Activated CD8-positive, alpha-beta T cell treated with anti-CD3 and anti-CD28 coated beads for 36 hours (primary cell): ENCODE measurements around the gene CCNB2. TPM values are rescaled to one million over a fixed set of nuclear protein-coding genes. Genes with fewer than 3 reads are reported as not detected.
"Not testable (repeated sequence)": the region's sequence is repeated elsewhere in the genome, so short reads cannot be mapped to it uniquely, and the experiment has no call there.

ENCODE experiments used
- ATAC-seq: fragments of 200-7000 bp; cut with Tn5 transposase; one replicate; pipeline ENCODE4 v1.10.0; 2021; ENCODE audit warnings: mild to moderate bottlenecking, moderate library complexity
- CTCF ChIA-PET: fragments of 350-600 bp; sonication (Branson Sonifier 250); formaldehyde crosslinking; loops from one replicate; lab custom pipeline; 2021; ENCODE audit warnings: antibody characterized with exemption; lab: Charles Lee
- POLR2A ChIA-PET: fragments of 350-600 bp; sonication (Branson Sonifier 250); formaldehyde crosslinking; loops from one replicate; lab custom pipeline; 2021; ENCODE audit warnings: antibody characterized with exemption; lab: Charles Lee
- DNase-seq: peaks from one replicate; pipeline ENCODE4 v3.0.0-alpha.2; 2020
- H3K27ac Mint-ChIP-seq: one replicate; pipeline ENCODE4 v1.8.0; 2021; ENCODE audit warnings: mild to moderate bottlenecking, mixed read lengths
- H3K27me3 Mint-ChIP-seq: one replicate; pipeline ENCODE4 v1.8.0; 2021; ENCODE audit warnings: mixed read lengths
- H3K36me3 Mint-ChIP-seq: one replicate; pipeline ENCODE4 v1.8.0; 2021; ENCODE audit warnings: low read depth, mixed read lengths
- H3K4me1 Mint-ChIP-seq: one replicate; pipeline ENCODE4 v1.8.0; 2021; ENCODE audit warnings: low read depth, mixed read lengths
- H3K4me3 Mint-ChIP-seq: one replicate; pipeline ENCODE4 v1.8.0; 2021; ENCODE audit warnings: mild to moderate bottlenecking, moderate library complexity, mixed read lengths
- H3K9me3 Mint-ChIP-seq: one replicate; pipeline ENCODE4 v1.8.0; 2021; ENCODE audit warnings: mixed read lengths
- CTCF ChIP-seq: fragments of 200-600 bp; IDR thresholded peaks from one replicate; pipeline ENCODE4 v1.8.0; 2022; ENCODE audit warnings: antibody characterized with exemption, mild to moderate bottlenecking
- intact Hi-C: fragments of 100-400 bp; cut with micrococcal nuclease; formaldehyde crosslinking; loops from one replicate; pipeline ENCODE4 v1.10.0; 2022
- total RNA-seq, 2 experiments: library from RNA; stranded (reverse); gene quantifications; one replicate each; pipeline ENCODE4 v1.2.3, GENCODE V29; 2021

CCNB2 gene
- total RNA-seq, 2 experiments from 2014 or later = 61.9 to 64.4 TPM

GRCh38 chr15:59159210-59159609, 54.3 kb downstream of the CCNB2 start:
- intact Hi-C loops = loop anchor here (5.0 kb wide), 1 partner anchor 333 kb away; no protein-coding TSS in a partner anchor
- H3K4me1 Mint-ChIP-seq = no peaks in the 10 kb centered on the region
- no peaks in the 10 kb centered on the region for H3K27me3 Mint-ChIP-seq
- H3K9me3 Mint-ChIP-seq = no peaks in the 10 kb centered on the region
- ATAC-seq = no peak
- no peak for DNase-seq
- no peak for TF ChIP-seq CTCF
- no peak overlapping the region for H3K4me3 Mint-ChIP-seq
- POLR2A ChIA-PET = no interaction called here
- H3K36me3 Mint-ChIP-seq = no peaks in the 10 kb centered on the region
- CTCF ChIA-PET = no interaction called here
- H3K27ac Mint-ChIP-seq = no peak overlapping the region

GRCh38 chr15:59160880-59161593, 56.1 kb downstream of the CCNB2 start:
- Mint-ChIP-seq H3K4me3 (no peak overlapping the region), H3K36me3 (no peaks in the 10 kb centered on the region), H3K4me1 (no peaks in the 10 kb centered on the region), H3K27ac (no peak overlapping the region), H3K9me3 (no peaks in the 10 kb centered on the region), H3K27me3 (no peaks in the 10 kb centered on the region)
- ChIA-PET CTCF (interaction anchor here (0.6 to 1.5 kb wide), 7 partner anchors 7 to 520 kb away, joined by 3 to 7 read pairs (median 4); no protein-coding TSS in a partner anchor), POLR2A (no interaction called here)
- peak; percentile 60 for ATAC-seq
- peak; percentile 52 for DNase-seq
- TF ChIP-seq CTCF = peak; percentile 41
- intact Hi-C loops = no loop called here

- H3K27me3 Mint-ChIP-seq, H3K36me3 Mint-ChIP-seq, H3K4me1 Mint-ChIP-seq, H3K27ac Mint-ChIP-seq, H3K4me3 Mint-ChIP-seq, H3K9me3 Mint-ChIP-seq, DNase-seq, ATAC-seq, POLR2A ChIA-PET, intact Hi-C loops: not testable (repeated sequence)
- CTCF ChIA-PET = interaction anchor here (0.8 to 1.5 kb wide), 6 partner anchors 8 to 367 kb away, joined by 3 to 7 read pairs (median 4); no protein-coding TSS in a partner anchor
These were observed 57.1 kb downstream of the CCNB2 start for GRCh38 chr15:59162080-59162479.

GRCh38 chr15:59165726-59166125, 60.8 kb downstream of the CCNB2 start:
- DNase-seq (no peak), ATAC-seq (no peak)
- no peak for TF ChIP-seq CTCF
- Mint-ChIP-seq H3K9me3 (no peaks in the 10 kb centered on the region), H3K27me3 (no peaks in the 10 kb centered on the region), H3K27ac (no peak overlapping the region), H3K4me3 (no peak overlapping the region), H3K36me3 (no peaks in the 10 kb centered on the region), H3K4me1 (peaks cover 7% of the 10 kb centered on the region)
- ChIA-PET POLR2A (interaction anchor here (0.6 kb wide), 1 partner anchor 316 kb away, joined by 4 read pairs; no protein-coding TSS in a partner anchor), CTCF (interaction anchor here (0.9 to 1.6 kb wide), 4 partner anchors 9 to 367 kb away, joined by 3 to 4 read pairs (median 4); no protein-coding TSS in a partner anchor)
- intact Hi-C loops = no loop called here

GRCh38 chr15:59166166-59166565, 61.2 kb downstream of the CCNB2 start:
- no peak for TF ChIP-seq CTCF
- intact Hi-C loops = no loop called here
- no peaks in the 10 kb centered on the region for H3K9me3 Mint-ChIP-seq
- DNase-seq (no peak), ATAC-seq (no peak)
- CTCF ChIA-PET = interaction anchor here (0.9 to 1.6 kb wide), 4 partner anchors 8 to 367 kb away, joined by 3 to 4 read pairs (median 4); no protein-coding TSS in a partner anchor
- H3K27me3 Mint-ChIP-seq = no peaks in the 10 kb centered on the region
- peaks cover 7% of the 10 kb centered on the region for H3K4me1 Mint-ChIP-seq
- H3K27ac Mint-ChIP-seq = no peak overlapping the region
- POLR2A ChIA-PET = no interaction called here
- no peak overlapping the region for H3K4me3 Mint-ChIP-seq
- no peaks in the 10 kb centered on the region for H3K36me3 Mint-ChIP-seq
